H1 (cell line): Measurements from ENCODE around the gene TCF4. TPM values are rescaled to one million over a fixed set of nuclear protein-coding genes. Genes with fewer than 3 reads are reported as not detected.

Experiments used
- CTCF ChIA-PET: fragments of 300-600 bp; sonication (Branson Sonifier 250); formaldehyde crosslinking; loops from one replicate; lab custom pipeline; 2021; ENCODE audit not compliant: partially characterized antibody; lab: Charles Lee
- POLR2A ChIA-PET: fragments of 300-600 bp; sonication (Branson Sonifier 250); formaldehyde crosslinking; loops from one replicate; lab custom pipeline; 2021; ENCODE audit warnings: inconsistent platforms; ENCODE audit not compliant: partially characterized antibody; lab: Charles Lee
- DNase-seq, 2 experiments: peaks; one replicate each; pipeline versions ENCODE4 v3.0.0 to v3.0.0-alpha.2; 2010 to 2022; ENCODE audit warnings: low spot score in 2 of 2, low read depth in 1 of 2, mixed read lengths in 1 of 2
- FAIRE-seq: peaks from 2 replicates; lab custom pipeline; 2011; peaks lifted over from hg19 to GRCh38; lab: Jason Lieb, UNC
- H2AFZ ChIP-seq: 2 replicates; pipeline ENCODE4 v1.8.1; 2012; ENCODE audit warnings: low read length, inconsistent platforms
- H2AK5ac ChIP-seq: 2 replicates; pipeline ENCODE4 v1.6.1; 2013; ENCODE audit warnings: low read depth, low read length
- H2BK120ac ChIP-seq: replicated peaks from 2 replicates; pipeline ENCODE3; 2013; ENCODE audit warnings: low read depth, low read length, inconsistent platforms
- H2BK12ac ChIP-seq: 2 replicates; pipeline ENCODE4 v1.6.1; 2013; ENCODE audit warnings: low read depth, low read length
- H2BK15ac ChIP-seq: 2 replicates; pipeline ENCODE4 v1.6.1; 2013; ENCODE audit warnings: low read length
- H2BK20ac ChIP-seq: 2 replicates; pipeline ENCODE4 v1.6.1; 2013; ENCODE audit warnings: low read length
- H2BK5ac ChIP-seq: 2 replicates; pipeline ENCODE4 v1.6.1; 2013; ENCODE audit warnings: low read depth, low read length
- H3K14ac ChIP-seq: 2 replicates; pipeline ENCODE4 v1.6.1; 2013; ENCODE audit warnings: inconsistent platforms; ENCODE audit not compliant: insufficient read length
- H3K18ac ChIP-seq: 2 replicates; pipeline ENCODE4 v1.6.1; 2013; ENCODE audit warnings: low read length; ENCODE audit errors: extremely low read depth
- H3K23ac ChIP-seq: 2 replicates; pipeline ENCODE4 v1.6.1; 2013; ENCODE audit warnings: inconsistent platforms; ENCODE audit not compliant: insufficient read length
- H3K23me2 ChIP-seq: 2 replicates; pipeline ENCODE4 v1.6.1; 2013; ENCODE audit warnings: low read depth, low read length
- H3K27ac ChIP-seq: 2 replicates; pipeline ENCODE4 v1.6.1; 2011; ENCODE audit warnings: low read depth, low read length, inconsistent platforms
- H3K27me3 ChIP-seq, 4 experiments: replicated peaks in 1 of 4; 1 replicate in 1 of 4; 2 replicates in 3 of 4; pipeline versions ENCODE4 v1.6.1 to v1.8.1; 2011 to 2013; ENCODE audit warnings: low read length in 3 of 4, mild to moderate bottlenecking in 3 of 4, inconsistent platforms in 2 of 4, mixed read lengths in 2 of 4, moderate library complexity in 1 of 4; ENCODE audit not compliant: control insufficient read depth in 3 of 4, insufficient read depth in 3 of 4; ENCODE audit errors: extremely low read depth in 1 of 4
- H3K36me3 ChIP-seq, 4 experiments: 2 replicates each; pipeline versions ENCODE4 v1.6.1 to v1.8.1; 2011 to 2013; ENCODE audit warnings: mild to moderate bottlenecking in 4 of 4, low read length in 3 of 4, moderate library complexity in 2 of 4, control low read depth in 1 of 4, inconsistent platforms in 1 of 4; ENCODE audit not compliant: insufficient read depth in 4 of 4, control insufficient read depth in 2 of 4
- H3K4ac ChIP-seq: replicated peaks from 2 replicates; pipeline ENCODE3; 2013; ENCODE audit warnings: low read length, low read depth, mixed read lengths, inconsistent platforms; ENCODE audit not compliant: insufficient read length
- H3K4me1 ChIP-seq, 4 experiments: replicated peaks in 1 of 4; 1 replicate in 1 of 4; 2 replicates in 3 of 4; pipeline versions ENCODE4 v1.6.1 to v1.8.1; 2011 to 2013; ENCODE audit warnings: low read length in 3 of 4, inconsistent platforms in 2 of 4, mixed read lengths in 1 of 4; ENCODE audit not compliant: insufficient read depth in 4 of 4, control insufficient read depth in 3 of 4
- H3K4me2 ChIP-seq, 2 experiments: 2 replicates each; pipeline versions ENCODE4 v1.6.1 to v1.8.1; 2011 to 2013; ENCODE audit warnings: low read depth in 2 of 2, low read length in 2 of 2, control low read depth in 1 of 2, inconsistent platforms in 1 of 2, mild to moderate bottlenecking in 1 of 2; ENCODE audit not compliant: insufficient read depth in 1 of 2
- H3K4me3 ChIP-seq, 4 experiments: fragments of 200-600, 300-600 bp in 1 of 4; sonication (generic), shearing (Covaris generic), sonication (Bioruptor Twin) in 1 of 4; 2 replicates each; pipeline versions ENCODE4 v1.5.1 to v1.8.1; 2011 to 2016; ENCODE audit warnings: low read length in 4 of 4, low read depth in 3 of 4, control low read depth in 2 of 4, inconsistent platforms in 2 of 4, mild to moderate bottlenecking in 2 of 4, mixed read lengths in 1 of 4, moderate library complexity in 1 of 4; ENCODE audit not compliant: insufficient read depth in 2 of 4; ENCODE audit errors: extremely low read depth in 1 of 4
- H3K56ac ChIP-seq: replicated peaks from 2 replicates; pipeline ENCODE3; 2013; ENCODE audit warnings: low read depth, mild to moderate bottlenecking, mixed read lengths, low read length, inconsistent platforms; ENCODE audit not compliant: insufficient read length
- H3K79me1 ChIP-seq: 2 replicates; pipeline ENCODE4 v1.6.1; 2013; ENCODE audit warnings: low read depth, low read length, control low read depth
- H3K79me2 ChIP-seq, 2 experiments: 2 replicates each; pipeline versions ENCODE4 v1.6.1 to v1.8.1; 2012 to 2013; ENCODE audit warnings: low read length in 2 of 2, mild to moderate bottlenecking in 2 of 2, inconsistent platforms in 1 of 2; ENCODE audit not compliant: insufficient read depth in 2 of 2, control insufficient read depth in 1 of 2
- H3K9ac ChIP-seq, 4 experiments: replicated peaks in 1 of 4; 1 replicate in 1 of 4; 2 replicates in 3 of 4; pipeline versions ENCODE4 v1.6.1 to v1.8.1; 2011 to 2013; ENCODE audit warnings: low read depth in 3 of 4, low read length in 3 of 4, control low read depth in 2 of 4, mild to moderate bottlenecking in 2 of 4, moderate library complexity in 2 of 4, inconsistent platforms in 1 of 4; ENCODE audit errors: extremely low read depth in 1 of 4
- H3K9me3 ChIP-seq, 2 experiments: 2 replicates each; pipeline versions ENCODE4 v1.6.1 to v1.8.1; 2012 to 2013; ENCODE audit warnings: mild to moderate bottlenecking in 2 of 2, moderate library complexity in 2 of 2, control low read depth in 1 of 2, inconsistent platforms in 1 of 2, low read depth in 1 of 2, low read length in 1 of 2, mixed read lengths in 1 of 2; ENCODE audit not compliant: insufficient read depth in 2 of 2
- H4K20me1 ChIP-seq, 2 experiments: replicated peaks in 1 of 2; 2 replicates each; pipeline versions ENCODE3 to v1.8.1; 2011 to 2013; ENCODE audit warnings: inconsistent platforms in 2 of 2, low read length in 2 of 2, mild to moderate bottlenecking in 1 of 2; ENCODE audit not compliant: insufficient read depth in 2 of 2, control insufficient read depth in 1 of 2
- H4K5ac ChIP-seq: 2 replicates; pipeline ENCODE4 v1.6.1; 2013; ENCODE audit warnings: low read length, low read depth, mixed read lengths, inconsistent platforms; ENCODE audit not compliant: insufficient read length
- H4K8ac ChIP-seq: 2 replicates; pipeline ENCODE4 v1.8.0; 2013; ENCODE audit warnings: mild to moderate bottlenecking, moderate library complexity, low read length, inconsistent platforms; ENCODE audit not compliant: insufficient read depth; ENCODE audit errors: extremely low read depth
- H4K91ac ChIP-seq: replicated peaks from 2 replicates; pipeline ENCODE3; 2013; ENCODE audit warnings: low read length, mixed read lengths, inconsistent platforms; ENCODE audit not compliant: insufficient read length
- CTBP2 ChIP-seq: IDR thresholded peaks from 2 replicates; pipeline ENCODE4 v1.7.0; 2011; ENCODE audit warnings: borderline replicate concordance, mild to moderate bottlenecking, moderate library complexity, mixed read lengths, low read length; ENCODE audit not compliant: insufficient read depth, insufficient read length
- EZH2 ChIP-seq: fragments of 200-600 bp; sonication (generic); IDR thresholded peaks from 2 replicates; pipeline ENCODE4 v1.7.1; 2012; ENCODE audit warnings: low read depth, mild to moderate bottlenecking, moderate library complexity, low read length, inconsistent platforms; ENCODE audit not compliant: severe bottlenecking
- MAFK ChIP-seq: IDR thresholded peaks from 2 replicates; pipeline ENCODE4 v1.6.1; 2012; ENCODE audit warnings: low read depth, mild to moderate bottlenecking, improper control_type of control experiment, low read length
- SIRT6 ChIP-seq: IDR thresholded peaks from one replicate; pipeline ENCODE4 v1.7.1; 2012; ENCODE audit warnings: low read length, inconsistent platforms
- WGBS, 2 experiments: shearing (Covaris generic) in 1 of 2; methylation state at CpG; one replicate each; pipeline versions ENCODE4 v1.1.6 to v1.1.7; 2013 to 2015; ENCODE audit warnings: low lambda C conversion rate in 2 of 2, mixed read lengths in 2 of 2, inconsistent platforms in 1 of 2, low coverage in 1 of 2, missing lambda C conversion rate in 1 of 2; ENCODE audit not compliant: insufficient replicate concordance in 2 of 2, insufficient coverage in 1 of 2, insufficient read length in 1 of 2; ENCODE audit errors: extremely low coverage in 1 of 2, missing lambda C conversion rate in 1 of 2; 5-methylcytosine and 5-hydroxymethylcytosine counted together
- polyA plus RNA-seq, 7 experiments: library from polyadenylated mRNA; depleted of rRNA in 3 of 7; stranded (reverse) in 5 of 7; unstranded in 2 of 7; fragments of >200 nt in 5 of 7; fragments of 200-250 nt in 2 of 7; gene quantifications; 1 replicate in 5 of 7; 2 replicates in 1 of 7; 4 replicates in 1 of 7; pipeline versions ENCODE4 v1.2.1 to v1.2.3, GENCODE V29; 2011 to 2013; ENCODE audit warnings: missing spikeins in 2 of 7, mixed read lengths in 2 of 7
- total RNA-seq: library from RNA; stranded (reverse); fragmentation: NEBNext Ultra II Directional; extraction: Animal tissue kit (Norgen Biotek cat#: 25700); gene quantifications from 2 replicates; pipeline ENCODE4 v1.2.1, GENCODE V29; 2021

TCF4 gene
- total and polyA plus RNA-seq, 2 of the 8 experiments (the other 6 are each of a cell fraction or from before 2014, with no cell fraction given) = 59.3 to 118 TPM

DNA sequence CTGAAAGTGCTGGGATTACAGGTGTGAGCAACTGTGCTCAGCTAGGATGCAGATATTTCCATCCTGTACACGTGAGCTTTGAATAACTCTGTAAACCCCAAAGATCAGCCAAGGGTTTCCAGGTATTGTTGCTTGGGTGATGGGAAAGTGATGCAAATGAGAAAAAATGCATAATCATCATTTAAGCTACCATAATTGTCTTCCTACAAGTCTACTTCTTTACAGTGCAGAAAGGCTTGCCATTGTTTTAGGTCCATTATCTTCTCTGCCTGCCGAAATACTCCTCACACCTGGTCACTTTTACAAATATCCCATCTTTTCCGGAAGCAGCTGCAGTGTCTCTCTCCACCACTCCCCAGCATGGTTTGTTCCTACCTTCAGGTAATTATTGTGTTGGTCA, 368.9 kb downstream of the TCF4 start:
- Histone ChIP-seq H4K91ac (no peak overlapping the region), H3K9me3 (no peaks in the 10 kb centered on the region), H4K5ac (no peak overlapping the region), H2AK5ac (no peak overlapping the region), H3K79me2 (no peaks in the 10 kb centered on the region), H2BK120ac (no peak overlapping the region), H3K23me2 (no peaks in the 10 kb centered on the region), H3K27me3 (no peaks in the 10 kb centered on the region), H4K8ac (no peak overlapping the region), H2BK15ac (no peak overlapping the region), H3K79me1 (no peaks in the 10 kb centered on the region), H3K18ac (no peak overlapping the region)
- DNase-seq = no peak
- POLR2A ChIA-PET = interaction anchor here (0.7 kb wide), 1 partner anchor 560 kb away, joined by 3 read pairs; no protein-coding TSS in a partner anchor
- no peak for TF ChIP-seq SIRT6
- no peak for TF ChIP-seq EZH2
- no peak for TF ChIP-seq CTBP2
- TF ChIP-seq MAFK = 0 out of 2 replicates have a peak, but pooled peaks have one; percentile 20
- TF ChIP-seq, all 59 proteins: peak for 1
- no peak overlapping the region for H3K23ac ChIP-seq
- H2AFZ ChIP-seq = no peak overlapping the region
- CTCF ChIA-PET = interaction anchor here (0.6 to 2.2 kb wide), 2 partner anchors 15 to 20 kb away, joined by 4 to 5 read pairs; no protein-coding TSS in a partner anchor
- H2BK12ac ChIP-seq = no peak overlapping the region
- no peak overlapping the region for H3K4ac ChIP-seq
- no peaks in the 10 kb centered on the region for H3K36me3 ChIP-seq
- H3K56ac ChIP-seq = no peak overlapping the region
- WGBS, 2 experiments = 84% methylated on average over 3 of the region's 3 CpGs; no CpG with 5 or more reads in 1 of the 2 experiments
- H3K27ac ChIP-seq = no peak overlapping the region
- FAIRE-seq = no peak
- H3K4me3 ChIP-seq = no peak overlapping the region
- no peak overlapping the region for H3K4me2 ChIP-seq
- H3K4me1 ChIP-seq = peaks cover 0 to 13% (median 6%) of the 10 kb centered on the region in 4 experiments; a peak in 6 of 7 replicates
- no peak overlapping the region for H3K9ac ChIP-seq
- no peaks in the 10 kb centered on the region for H4K20me1 ChIP-seq
- H3K14ac ChIP-seq = no peak overlapping the region
- H2BK5ac ChIP-seq = no peak overlapping the region
- H2BK20ac ChIP-seq = no peak overlapping the region
